Mucosa of descending colon (tissue), 3 donors: ENCODE data around the gene TMEM108. TPM values are rescaled to one million over a fixed set of nuclear protein-coding genes. Genes with fewer than 3 reads are reported as not detected.

Experiments
- ATAC-seq: fragments of 200-7000 bp; cut with Tn5 transposase; one replicate; pipeline ENCODE4 v1.9.1; 2020; ENCODE audit warnings: mild to moderate bottlenecking, moderate library complexity
- DNase-seq, 3 donors: peaks; one replicate each; pipeline ENCODE4 v3.0.0-alpha.2; 2020
- H3K36me3 ChIP-seq: fragments of 200-600 bp; one replicate; pipeline ENCODE4 v1.8.0; 2021; ENCODE audit warnings: low read depth, mild to moderate bottlenecking
- H3K4me1 ChIP-seq: fragments of 200-600 bp; one replicate; pipeline ENCODE4 v1.8.0; 2021; ENCODE audit warnings: low read depth, mild to moderate bottlenecking
- H3K4me3 ChIP-seq: fragments of 200-600 bp; one replicate; pipeline ENCODE4 v1.8.0; 2021; ENCODE audit warnings: mild to moderate bottlenecking
- H3K9me3 ChIP-seq: fragments of 200-600 bp; one replicate; pipeline ENCODE4 v1.8.0; 2021; ENCODE audit warnings: mild to moderate bottlenecking
- intact Hi-C, 2 donors: fragments of 100-400 bp; cut with DNase I in 1 of 2; cut with micrococcal nuclease in 1 of 2; formaldehyde crosslinking; loops; one replicate each; pipeline versions ENCODE4 v1.11.0 to v1.11.1; 2022; cut with DNase I, micrococcal nuclease
- total RNA-seq, 3 donors: library from RNA; stranded (reverse); fragmentation: NEBNext Ultra II Directional in 2 of 3; extraction: Animal tissue kit (Norgen Biotek cat#: 25700) in 2 of 3; gene quantifications; one replicate each; pipeline versions ENCODE4 v1.2.1 to v1.2.4, GENCODE V29; 2021 to 2023
- TF ChIP-seq, protein P1 (sequence below): fragments of 200-600 bp; IDR thresholded peaks from one replicate; pipeline ENCODE4 v1.8.0; 2022; ENCODE audit warnings: antibody characterized with exemption, mild to moderate bottlenecking
- donor health status: DM: no; HTN: no; CAD: no; lungs with moderate emphysema.
- donor health status: DM: no; HTN: no; CAD: no.
- donor health status: DM: no; HTN: yes; CAD: no.

The TMEM108 gene
- total RNA-seq, 3 donors from 2014 or later = 0.72 to 3.4 (median 1.1) TPM

DNA sequence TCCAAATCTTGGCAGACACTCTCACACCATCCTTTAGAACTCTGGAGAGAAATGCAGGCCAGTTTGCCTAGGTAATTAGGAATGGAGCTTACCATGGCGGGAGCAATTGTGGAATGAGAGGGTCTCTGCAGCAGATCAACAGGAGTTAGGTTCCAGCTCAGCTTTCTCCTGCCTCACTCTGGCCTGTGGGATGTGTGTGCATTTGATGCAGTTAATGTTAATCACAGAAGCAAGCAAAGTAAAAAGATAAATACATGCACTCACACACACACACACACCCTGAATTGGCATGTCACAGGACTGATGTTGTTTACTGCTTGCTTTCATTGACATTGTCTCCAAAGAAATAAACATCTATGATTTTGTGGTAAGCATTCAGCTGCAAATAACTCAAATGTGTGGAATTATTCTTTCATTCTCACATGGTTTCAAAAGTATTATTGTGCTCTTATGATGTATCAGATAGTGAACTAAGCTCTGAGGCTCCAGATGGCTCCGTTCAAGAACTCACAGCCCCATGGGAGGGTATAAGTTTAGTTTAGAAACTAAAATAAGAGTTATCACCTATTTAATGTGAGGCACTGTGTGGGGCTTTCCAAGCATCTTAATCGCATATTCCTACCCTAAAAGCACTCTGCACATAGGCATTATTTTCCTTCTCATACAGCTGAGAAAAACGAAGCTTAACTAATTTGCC is 330.3 kb downstream of the TMEM108 start:
- intact Hi-C loops = no loop called here
- TF ChIP-seq, protein P1, sequence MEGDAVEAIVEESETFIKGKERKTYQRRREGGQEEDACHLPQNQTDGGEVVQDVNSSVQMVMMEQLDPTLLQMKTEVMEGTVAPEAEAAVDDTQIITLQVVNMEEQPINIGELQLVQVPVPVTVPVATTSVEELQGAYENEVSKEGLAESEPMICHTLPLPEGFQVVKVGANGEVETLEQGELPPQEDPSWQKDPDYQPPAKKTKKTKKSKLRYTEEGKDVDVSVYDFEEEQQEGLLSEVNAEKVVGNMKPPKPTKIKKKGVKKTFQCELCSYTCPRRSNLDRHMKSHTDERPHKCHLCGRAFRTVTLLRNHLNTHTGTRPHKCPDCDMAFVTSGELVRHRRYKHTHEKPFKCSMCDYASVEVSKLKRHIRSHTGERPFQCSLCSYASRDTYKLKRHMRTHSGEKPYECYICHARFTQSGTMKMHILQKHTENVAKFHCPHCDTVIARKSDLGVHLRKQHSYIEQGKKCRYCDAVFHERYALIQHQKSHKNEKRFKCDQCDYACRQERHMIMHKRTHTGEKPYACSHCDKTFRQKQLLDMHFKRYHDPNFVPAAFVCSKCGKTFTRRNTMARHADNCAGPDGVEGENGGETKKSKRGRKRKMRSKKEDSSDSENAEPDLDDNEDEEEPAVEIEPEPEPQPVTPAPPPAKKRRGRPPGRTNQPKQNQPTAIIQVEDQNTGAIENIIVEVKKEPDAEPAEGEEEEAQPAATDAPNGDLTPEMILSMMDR = no peak
- no peak for DNase-seq

DNA sequence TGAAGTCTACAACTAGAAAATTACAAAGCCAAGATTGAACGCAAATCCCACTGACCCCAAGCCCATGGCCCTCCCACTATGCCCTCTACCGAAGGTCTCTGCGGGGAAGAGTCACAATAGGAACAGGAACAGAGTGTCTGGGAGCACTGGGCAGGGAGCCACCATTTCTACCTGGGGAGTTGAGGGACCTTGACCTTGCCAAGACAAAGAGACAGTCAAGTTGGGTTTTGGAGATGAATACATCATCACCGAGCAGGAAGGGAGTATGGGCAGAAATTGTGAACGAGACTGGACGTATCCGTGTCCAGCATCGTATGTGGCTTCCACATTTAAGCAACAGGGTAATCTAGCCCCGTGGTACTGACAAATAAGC is 330.9 kb downstream of the TMEM108 start:
- intact Hi-C loops = no loop called here
- no peak overlapping the region for H3K4me3 ChIP-seq
- no peak for DNase-seq

More for the DNA sequence above, 330.3 kb downstream of the TMEM108 start:
- Histone ChIP-seq H3K36me3 (no peaks in the 10 kb centered on the region), H3K9me3 (no peaks in the 10 kb centered on the region), H3K4me3 (no peak overlapping the region), H3K4me1 (no peaks in the 10 kb centered on the region)
- no peak for ATAC-seq

DNA sequence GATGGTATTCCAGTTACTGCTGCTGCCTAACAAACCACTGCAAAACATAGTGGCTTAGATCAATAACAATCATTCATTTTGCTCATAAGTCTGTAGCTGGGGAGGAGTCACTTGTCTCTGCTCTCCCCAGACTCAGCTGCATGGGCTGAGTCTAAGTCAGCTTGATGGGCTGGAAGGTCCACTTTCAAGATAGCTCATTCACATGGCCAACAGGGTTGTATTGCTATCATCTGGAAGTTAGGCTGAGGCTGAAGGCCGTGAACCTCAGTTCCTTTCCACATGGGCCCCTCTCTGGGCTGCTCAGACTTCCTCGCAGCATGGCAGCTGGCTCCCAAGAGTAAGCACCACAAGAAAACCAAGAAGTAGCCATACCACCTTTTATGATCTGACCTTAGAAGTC is 333.0 kb downstream of the TMEM108 start:
- intact Hi-C loops = no loop called here
- Histone ChIP-seq H3K4me1 (no peaks in the 10 kb centered on the region), H3K4me3 (no peak overlapping the region), H3K36me3 (no peaks in the 10 kb centered on the region), H3K9me3 (no peaks in the 10 kb centered on the region)
- TF ChIP-seq, protein P1 = no peak
- no peak for ATAC-seq
- no peak for DNase-seq

More for the DNA sequence above, 330.9 kb downstream of the TMEM108 start:
- ATAC-seq = no peak
- TF ChIP-seq, protein P1 = no peak
- H3K9me3 ChIP-seq = no peaks in the 10 kb centered on the region
- H3K4me1 ChIP-seq = no peaks in the 10 kb centered on the region
- no peaks in the 10 kb centered on the region for H3K36me3 ChIP-seq

DNA sequence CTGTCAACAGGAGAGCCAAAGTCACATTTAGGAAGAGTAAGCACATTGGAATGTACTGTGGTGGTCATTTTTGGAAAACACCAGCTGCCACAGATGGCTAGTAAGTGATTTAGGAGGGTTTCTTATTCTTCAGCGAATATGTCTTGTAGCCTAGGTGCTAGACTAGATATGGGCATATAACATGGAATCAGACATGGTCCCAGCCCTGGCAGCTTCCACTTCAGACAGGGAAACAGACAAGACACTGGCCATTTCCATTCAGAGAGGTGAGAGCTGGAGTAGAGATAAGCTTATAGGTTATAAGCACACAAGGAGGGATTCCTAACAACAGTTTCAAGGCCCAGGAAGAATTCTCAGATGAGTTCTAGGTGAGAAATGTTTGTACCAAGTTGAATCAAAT is 333.5 kb downstream of the TMEM108 start:
- TF ChIP-seq, protein P1 = no peak
- H3K4me3 ChIP-seq = no peak overlapping the region
- ATAC-seq = no peak
- no peaks in the 10 kb centered on the region for H3K4me1 ChIP-seq
- intact Hi-C loops = no loop called here
- no peak for DNase-seq
- H3K9me3 ChIP-seq = no peaks in the 10 kb centered on the region
- no peaks in the 10 kb centered on the region for H3K36me3 ChIP-seq

DNA sequence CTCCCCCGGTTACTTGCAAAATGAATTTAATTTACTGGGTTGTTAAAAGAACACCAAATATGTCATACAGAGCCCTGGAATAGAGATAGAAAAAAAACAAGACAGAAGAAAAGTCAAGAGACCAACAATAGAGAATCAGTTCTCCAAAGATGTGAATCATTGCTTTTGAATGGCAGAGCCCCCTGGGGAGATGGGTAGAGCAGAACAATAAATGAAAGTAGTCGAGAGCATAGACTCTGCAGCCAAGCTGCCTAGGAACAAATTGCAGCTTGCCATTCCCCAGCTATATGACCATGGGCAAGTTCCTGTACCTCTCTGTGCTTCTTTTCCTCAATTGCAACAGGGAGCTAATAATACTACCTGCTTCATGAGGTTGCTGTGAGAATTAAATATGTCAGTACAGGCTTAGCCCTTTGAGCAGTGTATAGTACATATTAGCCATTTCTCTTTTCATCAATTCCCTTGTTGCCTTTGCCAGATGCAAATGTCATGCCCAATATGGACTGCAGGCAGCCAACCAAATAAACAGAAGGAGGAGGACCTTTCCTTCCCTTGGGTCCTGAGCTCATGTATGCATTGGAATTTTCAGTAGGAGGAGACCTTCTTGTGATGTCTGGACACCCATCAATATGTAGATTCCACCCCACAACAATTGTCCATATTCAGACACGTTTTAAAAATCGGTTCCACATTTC is 336.7 kb downstream of the TMEM108 start:
- no peak for DNase-seq
- Histone ChIP-seq H3K4me1 (no peaks in the 10 kb centered on the region), H3K9me3 (no peaks in the 10 kb centered on the region), H3K4me3 (no peak overlapping the region), H3K36me3 (no peaks in the 10 kb centered on the region)
- intact Hi-C loops = loop anchor here in 1 of 2 donors (5.0 kb wide), 1 partner anchor 333 kb away; no protein-coding TSS in a partner anchor
- TF ChIP-seq, protein P1 = no peak
- ATAC-seq = no peak
